22Rv1 (cell line): Measurements from ENCODE around the gene ASTN2.

ENCODE experiments used
- ZFX ChIP-seq: fragments of 450-650 bp; IDR thresholded peaks from 2 replicates; pipeline ENCODE4 v1.6.1; 2017; ENCODE audit warnings: antibody characterized with exemption, borderline replicate concordance
- TF ChIP-seq, protein P1 (sequence below): fragments of 450-650 bp; IDR thresholded peaks from 2 replicates; pipeline ENCODE4 v1.5.1; 2017; ENCODE audit warnings: mild to moderate bottlenecking

GRCh38 chr9:116627433-116627832 is 787.4 kb downstream of the ASTN2 start:
- TF ChIP-seq, protein P1, sequence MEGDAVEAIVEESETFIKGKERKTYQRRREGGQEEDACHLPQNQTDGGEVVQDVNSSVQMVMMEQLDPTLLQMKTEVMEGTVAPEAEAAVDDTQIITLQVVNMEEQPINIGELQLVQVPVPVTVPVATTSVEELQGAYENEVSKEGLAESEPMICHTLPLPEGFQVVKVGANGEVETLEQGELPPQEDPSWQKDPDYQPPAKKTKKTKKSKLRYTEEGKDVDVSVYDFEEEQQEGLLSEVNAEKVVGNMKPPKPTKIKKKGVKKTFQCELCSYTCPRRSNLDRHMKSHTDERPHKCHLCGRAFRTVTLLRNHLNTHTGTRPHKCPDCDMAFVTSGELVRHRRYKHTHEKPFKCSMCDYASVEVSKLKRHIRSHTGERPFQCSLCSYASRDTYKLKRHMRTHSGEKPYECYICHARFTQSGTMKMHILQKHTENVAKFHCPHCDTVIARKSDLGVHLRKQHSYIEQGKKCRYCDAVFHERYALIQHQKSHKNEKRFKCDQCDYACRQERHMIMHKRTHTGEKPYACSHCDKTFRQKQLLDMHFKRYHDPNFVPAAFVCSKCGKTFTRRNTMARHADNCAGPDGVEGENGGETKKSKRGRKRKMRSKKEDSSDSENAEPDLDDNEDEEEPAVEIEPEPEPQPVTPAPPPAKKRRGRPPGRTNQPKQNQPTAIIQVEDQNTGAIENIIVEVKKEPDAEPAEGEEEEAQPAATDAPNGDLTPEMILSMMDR: no peak
- TF ChIP-seq ZFX: no peak
